Kidney epithelial cell (primary cell): ENCODE results near the gene MACROD2. TPM values are rescaled to one million over a fixed set of nuclear protein-coding genes. Genes with fewer than 3 reads are reported as not detected.

ENCODE experiments used
- DNase-seq: peaks from one replicate; pipeline ENCODE4 v3.0.0-alpha.2; 2010; ENCODE audit warnings: low read depth
- H3K27me3 ChIP-seq: 2 replicates; pipeline ENCODE4 v1.6.0; 2011; ENCODE audit warnings: low read length; ENCODE audit not compliant: control insufficient read depth, insufficient read depth
- H3K36me3 ChIP-seq: 2 replicates; pipeline ENCODE4 v1.5.1; 2011; ENCODE audit warnings: low read length; ENCODE audit not compliant: control insufficient read depth, insufficient read depth
- H3K4me3 ChIP-seq: 2 replicates; pipeline ENCODE4 v1.5.1; 2011; ENCODE audit warnings: low read depth, mild to moderate bottlenecking, control low read depth, low read length
- total RNA-seq: library from RNA; depleted of rRNA; stranded (reverse); fragments of >200 nt; gene quantifications from 2 replicates; pipeline ENCODE4 v1.2.3, GENCODE V29; 2015
- TF ChIP-seq, protein P1 (sequence below): IDR thresholded peaks from 2 replicates; pipeline ENCODE4 v1.5.1; 2011; ENCODE audit warnings: mild to moderate bottlenecking, moderate library complexity, low read length, control low read depth, inconsistent platforms; ENCODE audit not compliant: insufficient read depth, poor library complexity, severe bottlenecking

The MACROD2 gene
- total RNA-seq, 1 donor from 2014 or later: 0.79 TPM

GRCh38 chr20:14698125-14698524, 702.8 kb downstream of the MACROD2 start:
- DNase-seq: no peak
- H3K4me3 ChIP-seq: no peak overlapping the region
- TF ChIP-seq, protein P1, sequence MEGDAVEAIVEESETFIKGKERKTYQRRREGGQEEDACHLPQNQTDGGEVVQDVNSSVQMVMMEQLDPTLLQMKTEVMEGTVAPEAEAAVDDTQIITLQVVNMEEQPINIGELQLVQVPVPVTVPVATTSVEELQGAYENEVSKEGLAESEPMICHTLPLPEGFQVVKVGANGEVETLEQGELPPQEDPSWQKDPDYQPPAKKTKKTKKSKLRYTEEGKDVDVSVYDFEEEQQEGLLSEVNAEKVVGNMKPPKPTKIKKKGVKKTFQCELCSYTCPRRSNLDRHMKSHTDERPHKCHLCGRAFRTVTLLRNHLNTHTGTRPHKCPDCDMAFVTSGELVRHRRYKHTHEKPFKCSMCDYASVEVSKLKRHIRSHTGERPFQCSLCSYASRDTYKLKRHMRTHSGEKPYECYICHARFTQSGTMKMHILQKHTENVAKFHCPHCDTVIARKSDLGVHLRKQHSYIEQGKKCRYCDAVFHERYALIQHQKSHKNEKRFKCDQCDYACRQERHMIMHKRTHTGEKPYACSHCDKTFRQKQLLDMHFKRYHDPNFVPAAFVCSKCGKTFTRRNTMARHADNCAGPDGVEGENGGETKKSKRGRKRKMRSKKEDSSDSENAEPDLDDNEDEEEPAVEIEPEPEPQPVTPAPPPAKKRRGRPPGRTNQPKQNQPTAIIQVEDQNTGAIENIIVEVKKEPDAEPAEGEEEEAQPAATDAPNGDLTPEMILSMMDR: no peak
- no peaks in the 10 kb centered on the region for H3K36me3 ChIP-seq
- H3K27me3 ChIP-seq: no peaks in the 10 kb centered on the region

DNA sequence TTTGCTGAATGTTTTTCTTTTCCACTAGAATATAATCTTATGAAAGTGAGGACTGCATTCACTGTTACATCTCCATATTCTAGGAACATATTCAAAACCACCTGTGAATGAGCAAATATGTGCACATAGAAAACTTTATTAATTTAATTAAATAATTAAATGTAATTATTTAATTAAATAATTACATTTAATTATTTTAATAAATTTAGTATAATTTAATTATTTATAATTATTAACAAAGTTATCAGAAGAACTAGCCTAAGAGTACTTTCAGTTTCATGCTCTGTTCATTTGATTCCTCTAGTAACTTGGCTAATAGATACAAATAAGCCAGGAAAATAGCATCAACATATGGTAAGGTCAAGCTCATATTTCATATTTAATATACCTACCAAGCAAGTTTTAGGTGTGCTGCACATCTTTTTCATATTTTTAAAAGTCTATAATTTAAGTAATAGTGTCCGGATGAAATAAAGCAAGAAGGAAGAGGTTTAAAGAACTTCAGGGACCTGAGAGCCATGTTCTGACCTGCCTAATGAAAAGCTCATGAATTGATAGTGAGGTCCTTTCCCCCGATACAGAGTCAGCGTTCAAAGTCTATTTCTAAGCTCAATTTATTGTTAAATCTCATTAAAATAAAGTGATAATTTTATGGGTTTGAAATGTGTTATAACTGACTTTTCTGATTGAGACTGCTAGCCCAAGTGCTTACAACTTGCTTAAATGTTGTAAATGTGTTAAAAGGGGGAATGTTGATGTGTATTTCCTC, 703.5 kb downstream of the MACROD2 start:
- no peaks in the 10 kb centered on the region for H3K36me3 ChIP-seq
- no peaks in the 10 kb centered on the region for H3K27me3 ChIP-seq
- TF ChIP-seq, protein P1: no peak
- DNase-seq: no peak
- H3K4me3 ChIP-seq: no peak overlapping the region

GRCh38 chr20:14700639-14700960, 705.3 kb downstream of the MACROD2 start:
- no peak for DNase-seq
- Histone ChIP-seq H3K27me3 (no peaks in the 10 kb centered on the region), H3K36me3 (no peaks in the 10 kb centered on the region), H3K4me3 (no peak overlapping the region)
- TF ChIP-seq, protein P1: no peak

GRCh38 chr20:14701326-14701725, 706.0 kb downstream of the MACROD2 start:
- no peak for DNase-seq
- no peak overlapping the region for H3K4me3 ChIP-seq
- no peaks in the 10 kb centered on the region for H3K27me3 ChIP-seq
- H3K36me3 ChIP-seq: no peaks in the 10 kb centered on the region
- TF ChIP-seq, protein P1: no peak

DNA sequence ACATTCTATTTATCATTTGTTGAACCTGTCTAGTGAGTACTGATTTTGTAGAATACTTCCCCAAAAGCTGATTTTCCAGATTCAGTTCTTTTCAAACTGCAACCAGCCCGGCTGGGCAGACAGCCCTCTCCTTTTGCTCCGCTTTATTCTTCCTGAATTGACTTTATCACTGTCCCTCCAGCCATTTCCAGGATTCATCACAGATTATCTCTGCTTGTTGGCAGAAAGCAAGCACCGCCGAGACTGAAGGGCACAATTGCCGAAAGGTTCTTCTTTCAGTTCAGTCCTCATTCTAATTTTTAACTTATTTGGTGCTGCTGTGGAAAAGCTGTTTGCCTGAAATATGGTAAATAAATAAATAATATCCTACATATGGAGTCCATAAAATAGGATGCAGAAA, 711.2 kb downstream of the MACROD2 start:
- TF ChIP-seq, protein P1: no peak
- Histone ChIP-seq H3K27me3 (no peaks in the 10 kb centered on the region), H3K36me3 (no peaks in the 10 kb centered on the region), H3K4me3 (no peak overlapping the region)
- no peak for DNase-seq
